ENCODE measurements around the gene GPR15. TPM values are rescaled to one million over a fixed set of nuclear protein-coding genes. Genes with fewer than 3 reads are reported as not detected.

The GPR15 gene
- total RNA-seq, 2 experiments from 2014 or later = 8.4 to 9.6 TPM

- Histone ChIP-seq H3K9me3 (ENCODE audit: control insufficient read depth in 1 of 2, insufficient read depth in 1 of 2, low read length in 2 of 2) (no peaks in the 10 kb centered on the region), H3K27ac (ENCODE audit: low read depth in 1 of 2, low read length in 2 of 2) (no peak within 1 kb of the TSS), H3K36me3 (ENCODE audit: insufficient read depth, low read length) (no peaks in the 10 kb centered on the region), H3K4me3 (ENCODE audit: low read length) (no peak within 1 kb of the TSS), H3K4me1 (ENCODE audit: insufficient read depth, low read length) (no peaks in the 10 kb centered on the region), H3K27me3 (ENCODE audit: control insufficient read depth in 1 of 2, insufficient read depth in 2 of 2, low read length in 2 of 2) (no peaks in the 10 kb centered on the region)
- Mint-ChIP-seq H3K27me3 (no peaks in the 10 kb centered on the region), H3K4me1 (ENCODE audit: low read depth) (no peaks in the 10 kb centered on the region), H3K36me3 (ENCODE audit: low read depth) (no peaks in the 10 kb centered on the region), H3K4me3 (no peak within 1 kb of the TSS), H3K27ac (no peak within 1 kb of the TSS), H3K9me3 (no peaks in the 10 kb centered on the region)
- intact Hi-C loops (cut with DNase I, micrococcal nuclease) = no loop called here
- DNase-seq (no peak), ATAC-seq (ENCODE audit: poor library complexity) (no peak)
- no peak for TF ChIP-seq CTCF (IDR thresholded peaks at IDR 0.05)
- ChIA-PET CTCF (no interaction called here), POLR2A (no interaction called here)
Measured at GRCh38 chr3:98497381-98497780, 34.4 kb upstream of the GPR15 start, which contains the start of gene OR5K2. TSS of gene OR5K2 (plus strand) at chr3:98497681. CDS start at chr3:98497681, 0 bp downstream.

- no peaks in the 10 kb centered on the region for H3K27me3 Mint-ChIP-seq
- no peak overlapping the region for H3K4me3 ChIP-seq (ENCODE audit: low read length)
- H3K4me3 Mint-ChIP-seq = no peak overlapping the region
Measured at GRCh38 chr3:98500019-98500418, 31.8 kb upstream of the GPR15 start.

GRCh38 chr3:98501270-98501669 is 30.5 kb upstream of the GPR15 start:
- no peak for TF ChIP-seq CTCF (IDR thresholded peaks at IDR 0.05)
- no peaks in the 10 kb centered on the region for H3K27me3 Mint-ChIP-seq
- H3K27ac Mint-ChIP-seq = no peak overlapping the region

More at GRCh38 chr3:98500019-98500418, 31.8 kb upstream of the GPR15 start:
- Histone ChIP-seq H3K4me1 (ENCODE audit: insufficient read depth, low read length) (no peaks in the 10 kb centered on the region), H3K36me3 (ENCODE audit: insufficient read depth, low read length) (no peaks in the 10 kb centered on the region), H3K9me3 (ENCODE audit: control insufficient read depth in 1 of 2, insufficient read depth in 1 of 2, low read length in 2 of 2) (no peaks in the 10 kb centered on the region), H3K27ac (ENCODE audit: low read depth in 1 of 2, low read length in 2 of 2) (no peak overlapping the region), H3K27me3 (ENCODE audit: control insufficient read depth in 1 of 2, insufficient read depth in 2 of 2, low read length in 2 of 2) (no peaks in the 10 kb centered on the region)
- Mint-ChIP-seq H3K27ac (no peak overlapping the region), H3K4me1 (ENCODE audit: low read depth) (no peaks in the 10 kb centered on the region), H3K36me3 (ENCODE audit: low read depth) (no peaks in the 10 kb centered on the region), H3K9me3 (no peaks in the 10 kb centered on the region)
- ATAC-seq (ENCODE audit: poor library complexity) = no peak
- no peak for DNase-seq
- ChIA-PET CTCF (no interaction called here), POLR2A (interaction anchor here (0.6 kb wide), 1 partner anchor 57 kb away, joined by 3 read pairs; no protein-coding TSS in a partner anchor)
- TF ChIP-seq CTCF (IDR thresholded peaks at IDR 0.05) = no peak
- intact Hi-C loops (cut with DNase I, micrococcal nuclease) = no loop called here

More at GRCh38 chr3:98501270-98501669, 30.5 kb upstream of the GPR15 start:
- no peak overlapping the region for H3K4me3 Mint-ChIP-seq
- H3K4me1 Mint-ChIP-seq (ENCODE audit: low read depth) = no peaks in the 10 kb centered on the region
- intact Hi-C loops (cut with DNase I, micrococcal nuclease) = no loop called here
- Histone ChIP-seq H3K4me1 (ENCODE audit: insufficient read depth, low read length) (no peaks in the 10 kb centered on the region), H3K4me3 (ENCODE audit: low read length) (no peak overlapping the region), H3K27ac (ENCODE audit: low read depth in 1 of 2, low read length in 2 of 2) (no peak overlapping the region), H3K27me3 (ENCODE audit: control insufficient read depth in 1 of 2, insufficient read depth in 2 of 2, low read length in 2 of 2) (no peaks in the 10 kb centered on the region), H3K9me3 (ENCODE audit: control insufficient read depth in 1 of 2, insufficient read depth in 1 of 2, low read length in 2 of 2) (no peaks in the 10 kb centered on the region), H3K36me3 (ENCODE audit: insufficient read depth, low read length) (no peaks in the 10 kb centered on the region)
- DNase-seq (no peak), ATAC-seq (ENCODE audit: poor library complexity) (no peak)
- no peaks in the 10 kb centered on the region for H3K9me3 Mint-ChIP-seq
- H3K36me3 Mint-ChIP-seq (ENCODE audit: low read depth) = peaks cover 4% of the 10 kb centered on the region
- ChIA-PET CTCF (interaction anchor here (0.7 kb wide), 1 partner anchor 8 kb away, joined by 3 read pairs; no protein-coding TSS in a partner anchor), POLR2A (no interaction called here)
